RWPE1 (cell line): Measurements from ENCODE around the gene BUB1.

Experiments used
- CTCF ChIA-PET: fragments of 350-600 bp; sonication (Branson Sonifier 250); formaldehyde crosslinking; extraction: SDS; loops from one replicate; lab custom pipeline; 2021; lab: Yijun Ruan, JAX
- POLR2A ChIA-PET: fragments of 400-600 bp; formaldehyde crosslinking; extraction: SDS; loops from one replicate; lab custom pipeline; 2020; ENCODE audit warnings: antibody characterized with exemption; ENCODE audit not compliant: low non-redundant PET; lab: Yijun Ruan, JAX
- DNase-seq: peaks from one replicate; pipeline ENCODE4 v3.0.0; 2012; ENCODE audit warnings: low spot score
- H3K27ac ChIP-seq: fragments of 450-650 bp; 2 replicates; pipeline ENCODE4 v1.5.1; 2017
- TF ChIP-seq, protein P1 (sequence below): fragments of 450-650 bp; conservative IDR thresholded peaks from 2 replicates; pipeline ENCODE4 v1.5.1; 2017; ENCODE audit warnings: low read depth, mild to moderate bottlenecking

BUB1 gene

DNA sequence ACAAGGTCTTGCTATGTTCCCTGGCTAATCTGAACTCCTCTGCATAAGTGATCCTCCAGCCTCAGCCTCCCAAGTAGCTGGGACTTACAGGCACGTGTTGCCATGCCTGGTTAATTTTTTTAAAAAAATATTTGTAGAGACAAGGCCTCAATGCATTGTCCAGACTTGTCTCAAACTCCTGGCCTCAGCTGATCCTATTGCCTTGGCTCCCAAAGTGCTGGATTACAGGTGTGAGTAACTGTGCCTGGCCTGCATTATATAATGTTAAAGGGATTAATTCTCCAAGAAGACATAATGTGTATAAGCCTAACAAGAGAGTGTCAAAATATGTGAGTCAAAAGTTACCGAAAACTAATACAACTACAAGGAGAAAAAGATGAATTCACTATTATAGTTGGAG lies 32.2 kb downstream of the BUB1 start:
- CTCF ChIA-PET, result no interaction called here
- POLR2A ChIA-PET, result no interaction called here
- H3K27ac ChIP-seq, result no peak overlapping the region
- TF ChIP-seq, protein P1, sequence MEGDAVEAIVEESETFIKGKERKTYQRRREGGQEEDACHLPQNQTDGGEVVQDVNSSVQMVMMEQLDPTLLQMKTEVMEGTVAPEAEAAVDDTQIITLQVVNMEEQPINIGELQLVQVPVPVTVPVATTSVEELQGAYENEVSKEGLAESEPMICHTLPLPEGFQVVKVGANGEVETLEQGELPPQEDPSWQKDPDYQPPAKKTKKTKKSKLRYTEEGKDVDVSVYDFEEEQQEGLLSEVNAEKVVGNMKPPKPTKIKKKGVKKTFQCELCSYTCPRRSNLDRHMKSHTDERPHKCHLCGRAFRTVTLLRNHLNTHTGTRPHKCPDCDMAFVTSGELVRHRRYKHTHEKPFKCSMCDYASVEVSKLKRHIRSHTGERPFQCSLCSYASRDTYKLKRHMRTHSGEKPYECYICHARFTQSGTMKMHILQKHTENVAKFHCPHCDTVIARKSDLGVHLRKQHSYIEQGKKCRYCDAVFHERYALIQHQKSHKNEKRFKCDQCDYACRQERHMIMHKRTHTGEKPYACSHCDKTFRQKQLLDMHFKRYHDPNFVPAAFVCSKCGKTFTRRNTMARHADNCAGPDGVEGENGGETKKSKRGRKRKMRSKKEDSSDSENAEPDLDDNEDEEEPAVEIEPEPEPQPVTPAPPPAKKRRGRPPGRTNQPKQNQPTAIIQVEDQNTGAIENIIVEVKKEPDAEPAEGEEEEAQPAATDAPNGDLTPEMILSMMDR, result no peak
- no peak for DNase-seq

DNA sequence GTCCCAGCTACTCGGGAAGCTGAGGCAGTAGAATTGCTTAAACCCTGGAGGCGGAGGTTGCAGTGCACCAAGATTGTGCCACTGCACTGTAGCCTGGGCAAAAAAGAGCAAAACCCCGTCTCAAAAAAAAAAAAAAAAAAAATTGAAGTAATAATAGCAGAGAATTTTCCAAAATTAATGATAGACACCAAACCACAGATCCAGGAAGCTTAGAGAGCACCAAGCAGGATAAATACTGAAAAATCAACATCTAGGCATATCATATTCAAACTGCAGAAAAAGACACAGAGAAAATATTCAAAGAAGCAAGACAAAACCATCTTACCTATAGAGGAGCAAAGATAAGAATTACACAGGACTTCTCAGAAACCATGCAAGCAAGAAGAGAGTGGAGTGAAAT lies 33.5 kb downstream of the BUB1 start:
- ChIA-PET CTCF (no interaction called here), POLR2A (no interaction called here)
- H3K27ac ChIP-seq, result no peak overlapping the region
- no peak for DNase-seq
- TF ChIP-seq, protein P1, result no peak

DNA sequence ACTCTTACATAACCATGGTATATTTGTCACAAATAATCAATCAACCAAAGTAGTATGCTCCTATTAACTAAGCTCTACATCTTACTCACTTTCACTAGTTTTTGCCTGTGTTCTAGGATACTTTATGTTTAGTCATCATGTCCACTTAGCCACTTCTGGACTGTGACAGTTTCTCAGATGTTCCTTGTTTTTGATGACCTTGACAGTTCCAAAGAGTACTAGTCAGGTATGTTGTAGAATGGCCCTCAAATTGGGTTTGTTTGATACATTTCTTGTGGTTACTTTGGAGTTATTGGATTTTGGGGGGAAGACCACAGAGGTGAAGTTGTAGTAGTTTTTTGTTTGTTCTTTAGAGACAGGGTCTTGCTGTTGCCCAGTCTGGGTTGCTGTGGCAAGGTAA lies 35.5 kb downstream of the BUB1 start:
- no peak for DNase-seq
- H3K27ac ChIP-seq, result no peak overlapping the region
- ChIA-PET POLR2A (no interaction called here), CTCF (no interaction called here)
- TF ChIP-seq, protein P1, result no peak

DNA sequence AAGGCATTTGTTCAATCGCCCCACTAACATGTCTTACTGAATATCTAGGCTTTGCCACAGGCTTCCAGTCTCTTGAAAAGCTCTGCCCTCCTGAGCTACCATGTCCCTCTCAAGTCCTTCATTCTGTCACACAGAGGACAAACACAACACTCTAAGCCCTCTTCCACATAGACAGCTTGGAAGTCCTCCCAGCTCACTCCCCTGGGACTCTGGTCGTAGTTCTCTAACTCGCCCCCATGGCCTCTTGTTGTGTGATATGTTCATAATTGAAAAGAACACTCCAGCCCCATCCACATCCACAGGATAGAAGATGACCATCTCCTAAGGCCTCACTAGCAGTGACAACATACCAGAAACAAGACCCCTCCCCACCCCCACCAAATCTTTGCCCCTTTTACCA lies 37.9 kb downstream of the BUB1 start:
- TF ChIP-seq, protein P1, result no peak
- ChIA-PET POLR2A (no interaction called here), CTCF (no interaction called here)
- H3K27ac ChIP-seq, result no peak overlapping the region
- DNase-seq, result no peak

DNA sequence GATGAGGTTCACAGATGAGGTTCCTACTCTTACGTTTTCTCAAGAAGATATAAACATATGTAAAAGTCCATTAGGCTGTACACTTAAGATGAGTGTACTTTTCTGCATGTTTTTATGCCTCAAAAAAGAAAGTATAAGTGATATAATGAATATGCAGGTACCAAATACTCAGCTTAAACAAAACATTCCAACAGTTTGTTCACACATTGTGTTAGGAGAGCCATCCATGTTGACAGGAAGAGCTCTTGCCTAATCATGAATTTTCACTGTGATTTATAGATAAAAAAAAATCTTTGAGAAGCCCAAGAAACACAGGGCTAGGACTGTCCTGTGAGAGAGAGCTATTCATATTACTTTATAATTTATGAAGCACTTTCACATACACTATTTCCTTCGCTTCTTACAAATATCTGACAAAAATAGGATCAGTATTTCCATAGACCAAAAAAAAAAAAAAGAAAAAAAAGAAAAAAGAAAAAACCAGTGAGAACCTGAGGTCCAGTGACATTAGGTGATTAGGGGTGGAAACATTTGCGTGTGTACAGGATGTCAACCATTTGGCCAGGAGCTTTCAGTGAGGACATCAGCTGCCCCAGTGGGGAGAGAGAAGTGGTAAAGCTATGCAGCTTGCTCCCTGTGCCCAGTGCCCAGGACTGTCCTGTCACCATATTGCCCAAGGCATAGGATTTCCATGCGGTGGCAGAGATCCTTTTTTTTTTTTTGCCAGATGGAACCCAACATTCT lies 38.7 kb downstream of the BUB1 start:
- H3K27ac ChIP-seq, result no peak overlapping the region
- ChIA-PET POLR2A (no interaction called here), CTCF (no interaction called here)
- no peak for DNase-seq
- TF ChIP-seq, protein P1, result no peak

DNA sequence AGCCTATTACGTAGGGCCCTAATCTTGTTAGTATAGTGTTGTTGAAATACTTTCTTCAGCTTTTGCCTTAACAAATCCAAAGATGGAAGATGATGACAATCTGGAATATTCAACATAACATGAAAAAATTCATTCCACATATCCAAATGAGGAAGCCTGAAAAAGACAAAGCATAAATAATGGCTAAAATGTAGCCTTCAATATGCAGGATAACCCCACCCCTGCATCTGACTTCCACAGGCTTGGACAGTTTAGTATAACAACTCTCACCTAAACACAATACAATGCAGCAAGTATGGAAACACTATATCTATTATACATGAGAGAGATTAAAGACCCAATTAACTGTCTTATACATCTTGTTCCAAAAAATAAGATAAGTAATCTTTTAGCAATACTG lies 39.9 kb downstream of the BUB1 start:
- DNase-seq, result no peak
- TF ChIP-seq, protein P1, result no peak
- ChIA-PET CTCF (no interaction called here), POLR2A (no interaction called here)
- H3K27ac ChIP-seq, result no peak overlapping the region
